Ishikawa (cell line): ENCODE results near the gene CEP76.

ENCODE experiments used
- CEBPB ChIP-seq: IDR thresholded peaks from 2 replicates; pipeline ENCODE4 v1.6.1; 2012
- CREB1 ChIP-seq: IDR thresholded peaks from 2 replicates; pipeline ENCODE4 v1.6.1; 2012; ENCODE audit warnings: low read depth
- EGR1 ChIP-seq: IDR thresholded peaks from 2 replicates; pipeline ENCODE4 v1.6.1; 2012
- EP300 ChIP-seq: IDR thresholded peaks from 2 replicates; pipeline ENCODE4 v1.6.1; 2012; ENCODE audit warnings: borderline replicate concordance
- FOXM1 ChIP-seq: IDR thresholded peaks from 2 replicates; pipeline ENCODE4 v1.6.1; 2012; ENCODE audit warnings: low read depth, borderline replicate concordance
- MAX ChIP-seq: IDR thresholded peaks from 2 replicates; pipeline ENCODE4 v1.6.1; 2012
- NFIC ChIP-seq: IDR thresholded peaks from 2 replicates; pipeline ENCODE4 v1.6.1; 2012
- RAD21 ChIP-seq: IDR thresholded peaks from 2 replicates; pipeline ENCODE4 v1.6.1; 2012; ENCODE audit warnings: low read depth
- REST ChIP-seq: IDR thresholded peaks from 2 replicates; pipeline ENCODE4 v1.6.1; 2012; ENCODE audit warnings: low read depth, mild to moderate bottlenecking
- TAF1 ChIP-seq: IDR thresholded peaks from 2 replicates; pipeline ENCODE4 v1.6.1; 2012; ENCODE audit warnings: low read depth, mild to moderate bottlenecking
- TCF12 ChIP-seq: IDR thresholded peaks from 2 replicates; pipeline ENCODE4 v1.6.1; 2012; ENCODE audit warnings: low read depth
- TEAD4 ChIP-seq: IDR thresholded peaks from 2 replicates; pipeline ENCODE4 v1.6.1; 2012
- USF1 ChIP-seq: IDR thresholded peaks from 2 replicates; pipeline ENCODE4 v1.6.1; 2012
- YY1 ChIP-seq: IDR thresholded peaks from 2 replicates; pipeline ENCODE4 v1.6.1; 2012; ENCODE audit warnings: low read depth
- ZBTB7A ChIP-seq: IDR thresholded peaks from 2 replicates; pipeline ENCODE4 v1.6.1; 2012; ENCODE audit warnings: low read depth

The CEP76 gene

GRCh38 chr18:12645751-12646203 is 56.7 kb downstream of the CEP76 start:
- TF ChIP-seq FOXM1, result no peak
- TF ChIP-seq TEAD4, result peak; percentile 57
- no peak for TF ChIP-seq CREB1
- peak; percentile 94 for TF ChIP-seq MAX
- TF ChIP-seq EP300, result no peak
- TF ChIP-seq USF1, result peak; percentile 60
- TF ChIP-seq CEBPB, result no peak
- TF ChIP-seq RAD21, result no peak; the same call in 1 of the 2 replicates
- TF ChIP-seq TCF12, result 0 out of 2 replicates have a peak, but pooled peaks have one; percentile 45
- no peak for TF ChIP-seq YY1
- peak; percentile 79 for TF ChIP-seq EGR1
- no peak for TF ChIP-seq TAF1
- TF ChIP-seq ZBTB7A, result no peak
- no peak for TF ChIP-seq REST
- TF ChIP-seq NFIC, result no peak

GRCh38 chr18:12645254-12645653 is 57.3 kb downstream of the CEP76 start:
- TF ChIP-seq TEAD4 (no peak), REST (no peak), RAD21 (no peak), NFIC (no peak), TAF1 (no peak), MAX (no peak), USF1 (no peak), TCF12 (no peak), EP300 (no peak)

DNA sequence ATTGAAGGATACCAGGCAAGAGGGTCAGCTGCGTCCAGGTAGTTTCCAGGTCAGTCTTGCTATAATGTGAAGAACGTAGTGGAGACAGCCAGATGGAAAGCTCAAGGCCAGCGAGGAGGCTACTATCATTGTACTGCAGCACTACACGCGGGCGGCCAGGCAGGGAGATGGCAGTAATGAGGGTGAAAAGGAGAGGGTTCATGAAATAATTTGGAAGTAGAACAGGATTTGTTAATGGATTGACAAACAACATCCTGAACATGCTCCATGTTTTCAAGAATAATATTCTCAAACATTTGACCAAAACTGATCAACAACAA is 61.7 kb downstream of the CEP76 start:
- no peak for TF ChIP-seq FOXM1

GRCh38 chr18:12639990-12640880 is 62.3 kb downstream of the CEP76 start:
- TF ChIP-seq TAF1 (no peak), RAD21 (no peak)

DNA sequence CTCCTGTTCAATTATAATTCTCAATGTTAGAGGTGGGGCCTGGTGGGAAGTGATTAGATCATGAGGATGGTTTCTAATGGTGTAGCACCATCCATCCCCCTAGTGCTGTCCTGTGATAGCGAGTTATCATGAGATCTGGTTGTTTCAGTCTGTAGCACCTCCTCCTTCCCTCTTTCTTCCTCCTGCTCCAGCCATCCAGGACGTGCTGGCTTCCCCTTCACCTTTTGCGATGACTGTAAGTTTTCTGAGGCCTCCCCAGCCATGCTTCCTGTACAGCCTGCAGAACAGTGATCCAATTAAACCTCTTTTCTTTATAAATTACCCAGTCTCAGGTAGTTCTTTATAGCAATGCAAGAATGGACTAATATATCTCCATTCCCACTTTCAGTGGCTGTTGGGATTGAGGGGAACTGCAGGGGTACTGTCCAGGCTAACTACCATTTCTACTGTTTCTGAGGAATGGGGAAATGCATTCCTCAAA is 63.8 kb downstream of the CEP76 start:
- TF ChIP-seq EGR1 (no peak), USF1 (no peak), RAD21 (no peak)

GRCh38 chr18:12637901-12638643 is 64.5 kb downstream of the CEP76 start:
- TF ChIP-seq REST (no peak), CREB1 (no peak), CEBPB (no peak), TCF12 (no peak), TEAD4 (no peak), EGR1 (no peak), EP300 (no peak)
